GM21423 (cell line): ENCODE data around the gene CPSF7.
A peak's percentile ranks its signal among the peaks of the same experiment; 100 is the strongest.
"Not testable (repeated sequence)": the region's sequence is repeated elsewhere in the genome, so short reads cannot be mapped to it uniquely, and the experiment has no call there.

Source experiments
- ATAC-seq: cut with Tn5 transposase; IDR thresholded peaks from one replicate; pipeline ENCODE4 v1.9.1; 2021; ENCODE audit warnings: mild to moderate bottlenecking, moderate library complexity; ENCODE audit not compliant: unreplicated experiment

CPSF7 gene

GRCh38 chr11:61429691-61430582 lies at the start of gene CPSF7, which contains the start of gene SDHAF2:
Gene CPSF7 (minus strand): TSS chr11:61429975. CDS start chr11:61429235, 740 bp downstream.
Gene SDHAF2 (plus strand): TSS chr11:61430124. CDS start chr11:61430147, 23 bp downstream.
- peak; percentile 85 for ATAC-seq

GRCh38 chr11:61477727-61478148 lies 48.0 kb upstream of the CPSF7 start:
- no peak for ATAC-seq

- ATAC-seq: no peak
These were observed 47.4 kb upstream of the CPSF7 start for GRCh38 chr11:61477126-61477525.

GRCh38 chr11:61476371-61476770 lies 46.6 kb upstream of the CPSF7 start:
- no peak for ATAC-seq

GRCh38 chr11:61475433-61475832 lies 45.7 kb upstream of the CPSF7 start:
- ATAC-seq: no peak

GRCh38 chr11:61474013-61474643 lies 44.4 kb upstream of the CPSF7 start:
- ATAC-seq: no peak

GRCh38 chr11:61473370-61474012 lies 43.7 kb upstream of the CPSF7 start:
- no peak for ATAC-seq

GRCh38 chr11:61472868-61473267 lies 43.1 kb upstream of the CPSF7 start:
- ATAC-seq: no peak

- ATAC-seq: no peak
These were observed 42.5 kb upstream of the CPSF7 start for GRCh38 chr11:61472282-61472681.

GRCh38 chr11:61468002-61468401 lies 38.2 kb upstream of the CPSF7 start:
- no peak for ATAC-seq

GRCh38 chr11:61467602-61468001 lies 37.8 kb upstream of the CPSF7 start:
- ATAC-seq: not testable (repeated sequence)

GRCh38 chr11:61460986-61461385 lies 31.2 kb upstream of the CPSF7 start:
- no peak for ATAC-seq

- no peak for ATAC-seq
These were observed 30.7 kb upstream of the CPSF7 start for GRCh38 chr11:61460474-61460881.

GRCh38 chr11:61454520-61454919 lies 24.7 kb upstream of the CPSF7 start:
- no peak for ATAC-seq

GRCh38 chr11:61453695-61454094 lies 23.9 kb upstream of the CPSF7 start:
- no peak for ATAC-seq

- no peak for ATAC-seq
These were observed 23.1 kb upstream of the CPSF7 start for GRCh38 chr11:61452825-61453224.

GRCh38 chr11:61448552-61448927 lies 18.8 kb upstream of the CPSF7 start:
- ATAC-seq: no peak

GRCh38 chr11:61447601-61448551 lies 18.1 kb upstream of the CPSF7 start:
- ATAC-seq: no peak

- peak; percentile 78 for ATAC-seq
These were observed 16.5 kb upstream of the CPSF7 start for GRCh38 chr11:61446211-61446651.

- no peak for ATAC-seq
These were observed 15.7 kb upstream of the CPSF7 start for GRCh38 chr11:61445516-61445915.
